ENCODE results near the gene GHDC. TPM values are rescaled to one million over a fixed set of nuclear protein-coding genes. Genes with fewer than 3 reads are reported as not detected.
"Not testable (repeated sequence)": the region's sequence is repeated elsewhere in the genome, so short reads cannot be mapped to it uniquely, and the experiment has no call there.

GHDC gene
- total RNA-seq, 1 donor from 2014 or later, result 6.4 TPM

DNA sequence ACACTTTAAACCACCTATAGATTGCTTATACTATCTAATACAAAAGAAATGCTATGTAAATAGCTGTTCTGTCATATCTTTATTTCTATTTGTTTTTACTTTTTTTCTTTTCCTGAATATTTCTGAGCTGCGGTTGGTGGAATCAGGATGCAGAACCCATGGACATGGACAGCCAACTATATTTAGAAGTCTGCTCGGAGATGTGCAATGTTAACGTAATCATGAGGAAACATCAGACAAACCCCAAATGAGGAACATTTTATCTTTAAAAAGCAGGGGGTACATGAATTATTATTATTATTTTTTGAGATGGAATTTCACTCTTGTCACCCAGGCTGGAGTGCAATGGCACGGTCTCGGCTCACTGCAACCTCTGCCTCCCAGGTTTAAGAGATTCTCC is 31.4 kb upstream of the GHDC start:
- Mint-ChIP-seq H3K27ac (no peak overlapping the region), H3K4me3 (no peak overlapping the region), H3K36me3 (peaks cover 8% of the 10 kb centered on the region), H3K4me1 (ENCODE audit: unreplicated experiment) (no peaks in the 10 kb centered on the region), H3K9me3 (no peaks in the 10 kb centered on the region), H3K27me3 (no peaks in the 10 kb centered on the region)
- no peak for DNase-seq (ENCODE audit: extremely low spot score, unreplicated experiment)
- TF ChIP-seq, protein P1, sequence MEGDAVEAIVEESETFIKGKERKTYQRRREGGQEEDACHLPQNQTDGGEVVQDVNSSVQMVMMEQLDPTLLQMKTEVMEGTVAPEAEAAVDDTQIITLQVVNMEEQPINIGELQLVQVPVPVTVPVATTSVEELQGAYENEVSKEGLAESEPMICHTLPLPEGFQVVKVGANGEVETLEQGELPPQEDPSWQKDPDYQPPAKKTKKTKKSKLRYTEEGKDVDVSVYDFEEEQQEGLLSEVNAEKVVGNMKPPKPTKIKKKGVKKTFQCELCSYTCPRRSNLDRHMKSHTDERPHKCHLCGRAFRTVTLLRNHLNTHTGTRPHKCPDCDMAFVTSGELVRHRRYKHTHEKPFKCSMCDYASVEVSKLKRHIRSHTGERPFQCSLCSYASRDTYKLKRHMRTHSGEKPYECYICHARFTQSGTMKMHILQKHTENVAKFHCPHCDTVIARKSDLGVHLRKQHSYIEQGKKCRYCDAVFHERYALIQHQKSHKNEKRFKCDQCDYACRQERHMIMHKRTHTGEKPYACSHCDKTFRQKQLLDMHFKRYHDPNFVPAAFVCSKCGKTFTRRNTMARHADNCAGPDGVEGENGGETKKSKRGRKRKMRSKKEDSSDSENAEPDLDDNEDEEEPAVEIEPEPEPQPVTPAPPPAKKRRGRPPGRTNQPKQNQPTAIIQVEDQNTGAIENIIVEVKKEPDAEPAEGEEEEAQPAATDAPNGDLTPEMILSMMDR (conservative IDR thresholded peaks at IDR 0.05), result no peak

DNA sequence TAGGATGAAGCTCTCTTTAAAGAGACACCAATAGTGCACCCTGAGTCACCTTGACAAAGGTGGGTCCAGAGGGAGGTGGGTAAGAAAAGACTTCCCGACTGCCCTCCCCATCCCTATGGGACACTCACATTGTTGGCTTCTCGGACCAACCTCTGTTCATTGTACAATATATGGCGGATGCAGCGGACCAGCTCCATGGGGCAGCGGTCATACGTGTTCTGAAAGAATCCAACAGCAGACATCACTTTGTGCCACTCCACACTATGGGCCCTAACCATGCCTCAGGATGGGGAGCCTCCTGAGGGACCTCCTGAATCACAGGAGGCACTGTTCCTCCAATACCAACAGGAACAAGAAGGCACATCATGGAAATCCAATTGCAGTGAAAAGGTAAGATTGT is 30.4 kb upstream of the GHDC start:
- TF ChIP-seq, protein P1 (conservative IDR thresholded peaks at IDR 0.05), result no peak
- Mint-ChIP-seq H3K27ac (no peak overlapping the region), H3K4me3 (no peak overlapping the region), H3K36me3 (peaks cover 8% of the 10 kb centered on the region), H3K4me1 (ENCODE audit: unreplicated experiment) (no peaks in the 10 kb centered on the region), H3K27me3 (no peaks in the 10 kb centered on the region), H3K9me3 (no peaks in the 10 kb centered on the region)
- no peak for DNase-seq (ENCODE audit: extremely low spot score, unreplicated experiment)

DNA sequence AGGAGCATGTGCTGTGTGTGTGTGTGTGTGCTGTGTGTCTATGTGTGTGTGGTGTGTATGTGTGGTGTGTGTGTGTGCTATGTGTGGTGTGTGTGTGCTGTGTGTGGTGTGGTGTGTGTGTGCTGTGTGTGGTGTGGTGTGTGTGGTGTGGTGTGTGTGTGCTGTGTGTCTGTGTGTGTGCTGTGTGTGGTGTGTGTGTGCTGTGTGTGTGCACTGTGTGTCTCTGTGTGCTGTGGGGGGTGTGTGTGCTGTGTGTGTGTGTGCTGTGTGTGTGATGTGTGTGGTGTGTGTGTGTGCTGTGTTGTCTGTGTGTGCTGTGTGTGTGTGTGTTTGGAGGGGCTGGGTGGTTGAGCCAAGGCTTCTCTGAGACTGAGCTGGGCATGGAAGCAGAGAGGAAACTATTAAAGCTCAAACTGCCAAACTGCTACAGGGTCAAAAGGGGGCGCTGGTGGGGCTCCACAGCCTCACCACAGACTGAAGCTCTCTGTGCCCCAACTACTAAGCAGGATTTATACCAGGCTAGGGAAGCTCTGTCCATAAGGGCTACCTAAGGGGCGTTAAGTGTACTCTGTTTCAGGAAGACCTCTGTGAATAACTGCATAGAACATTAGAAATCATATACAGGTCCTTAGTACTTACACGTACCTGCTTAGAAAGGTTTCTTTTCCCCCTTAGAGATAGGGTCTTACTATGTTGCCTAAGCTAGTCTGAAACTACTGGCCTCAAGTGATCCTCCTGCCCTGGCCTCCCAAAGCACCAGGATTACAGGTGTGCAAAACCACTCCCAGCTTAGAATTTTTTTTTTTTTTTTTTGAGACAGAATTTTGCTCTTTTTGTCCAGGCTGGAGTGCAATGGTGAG is 27.8 kb upstream of the GHDC start:
- no peaks in the 10 kb centered on the region for H3K4me1 Mint-ChIP-seq (ENCODE audit: unreplicated experiment)
- H3K4me3 Mint-ChIP-seq, result no peak overlapping the region
- H3K27ac Mint-ChIP-seq, result no peak overlapping the region
- no peaks in the 10 kb centered on the region for H3K9me3 Mint-ChIP-seq
- H3K36me3 Mint-ChIP-seq, result peaks cover 8% of the 10 kb centered on the region
- TF ChIP-seq, protein P1 (conservative IDR thresholded peaks at IDR 0.05), result peak; percentile 73
- H3K27me3 Mint-ChIP-seq, result no peaks in the 10 kb centered on the region
- no peak for DNase-seq (ENCODE audit: extremely low spot score, unreplicated experiment)

DNA sequence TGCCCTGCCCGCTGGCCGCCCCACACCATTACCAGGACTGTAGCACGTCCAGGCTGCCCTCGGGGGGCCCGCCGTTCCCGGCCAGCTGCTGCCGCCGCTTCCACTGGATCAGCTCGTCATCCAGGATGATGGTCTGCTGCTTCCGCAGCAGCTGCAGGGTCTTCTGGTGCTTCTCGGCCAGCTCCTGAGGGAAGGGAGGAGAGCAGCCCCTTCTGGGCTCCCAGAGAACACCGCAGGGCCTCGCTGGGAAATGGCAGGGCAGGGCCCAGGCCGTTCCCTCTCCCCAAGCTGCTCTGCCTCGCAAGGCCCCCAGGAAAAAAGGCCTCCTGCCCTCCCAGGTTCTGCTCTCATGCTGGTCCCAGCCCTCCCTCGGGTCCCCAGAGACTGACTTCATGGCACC is 25.0 kb upstream of the GHDC start:
- H3K27ac Mint-ChIP-seq; H3K4me3 Mint-ChIP-seq; DNase-seq (ENCODE audit: extremely low spot score, unreplicated experiment); H3K27me3 Mint-ChIP-seq; H3K4me1 Mint-ChIP-seq (ENCODE audit: unreplicated experiment); H3K36me3 Mint-ChIP-seq; H3K9me3 Mint-ChIP-seq: not testable (repeated sequence)

DNA sequence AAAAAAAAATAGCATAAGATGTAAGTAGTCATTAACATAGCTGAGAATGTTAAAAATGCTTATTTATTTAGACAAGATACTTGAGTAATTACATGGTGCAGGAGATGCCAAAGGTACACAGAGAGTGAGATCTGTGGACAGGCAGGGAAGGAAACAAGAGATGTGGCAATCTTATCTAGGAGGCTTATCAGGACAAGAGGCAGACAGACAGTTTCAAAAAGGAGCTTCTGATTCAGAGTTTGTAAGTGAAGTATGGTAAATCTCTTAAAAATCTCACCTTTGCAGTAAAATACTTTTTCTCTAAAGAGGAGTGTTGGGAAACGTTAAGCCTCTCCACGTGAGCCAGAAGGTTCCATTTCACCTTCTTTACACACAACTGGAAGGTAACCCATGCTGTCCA is 19.9 kb upstream of the GHDC start:
- Mint-ChIP-seq H3K36me3 (peaks cover 20% of the 10 kb centered on the region), H3K9me3 (no peaks in the 10 kb centered on the region), H3K4me1 (ENCODE audit: unreplicated experiment) (no peaks in the 10 kb centered on the region), H3K4me3 (no peak overlapping the region), H3K27me3 (no peaks in the 10 kb centered on the region), H3K27ac (no peak overlapping the region)
- TF ChIP-seq, protein P1 (conservative IDR thresholded peaks at IDR 0.05), result no peak
- no peak for DNase-seq (ENCODE audit: extremely low spot score, unreplicated experiment)

DNA sequence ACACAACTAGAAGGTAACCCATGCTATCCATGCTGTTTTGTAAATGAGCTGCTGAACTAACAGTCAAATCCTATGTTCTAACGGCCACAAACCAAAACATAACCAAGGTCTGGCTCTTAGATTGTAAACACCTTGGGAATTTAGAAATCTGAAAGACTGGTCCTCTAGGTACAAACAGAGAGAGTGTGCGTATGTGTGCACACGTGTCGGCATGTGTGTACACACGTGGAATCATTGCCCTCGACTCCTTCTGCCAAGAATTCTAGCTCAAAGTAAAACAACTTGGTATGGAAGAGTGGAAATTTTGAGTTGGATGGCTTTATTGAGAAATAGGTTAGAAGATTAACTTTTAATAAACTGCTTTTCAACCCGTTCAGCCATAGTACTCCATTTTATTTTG is 18.1 kb upstream of the GHDC start:
- no peaks in the 10 kb centered on the region for H3K27me3 Mint-ChIP-seq
- H3K4me1 Mint-ChIP-seq (ENCODE audit: unreplicated experiment), result no peaks in the 10 kb centered on the region
- no peak for DNase-seq (ENCODE audit: extremely low spot score, unreplicated experiment)
- no peak overlapping the region for H3K27ac Mint-ChIP-seq
- TF ChIP-seq, protein P1 (conservative IDR thresholded peaks at IDR 0.05), result no peak
- H3K4me3 Mint-ChIP-seq, result no peak overlapping the region
- H3K9me3 Mint-ChIP-seq, result no peaks in the 10 kb centered on the region
- H3K36me3 Mint-ChIP-seq, result peaks cover 24% of the 10 kb centered on the region

DNA sequence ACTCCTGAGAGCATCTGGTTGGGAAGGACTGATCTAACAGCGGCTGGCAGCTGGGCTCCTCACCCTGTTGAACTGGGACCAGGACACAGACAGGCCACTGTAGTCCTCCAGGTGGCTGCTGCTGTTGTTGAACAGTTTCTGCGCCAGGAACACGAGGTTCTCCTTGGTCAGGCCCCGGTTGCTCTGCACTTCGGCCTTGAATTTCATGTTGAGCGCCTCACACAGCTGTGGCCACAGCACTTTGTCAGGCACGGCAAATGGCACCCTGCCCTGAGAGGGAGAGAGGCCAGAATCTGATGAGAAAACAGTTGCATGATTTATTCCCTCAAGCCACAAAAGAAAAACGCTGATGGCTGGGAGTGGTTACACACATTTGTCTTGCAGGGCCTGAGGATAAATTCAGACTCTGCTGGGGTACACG is 17.6 kb upstream of the GHDC start:
- not testable (repeated sequence) for H3K4me1 Mint-ChIP-seq (ENCODE audit: unreplicated experiment); H3K9me3 Mint-ChIP-seq; DNase-seq (ENCODE audit: extremely low spot score, unreplicated experiment); H3K27me3 Mint-ChIP-seq; H3K27ac Mint-ChIP-seq; H3K4me3 Mint-ChIP-seq
- H3K36me3 Mint-ChIP-seq, result peaks cover 24% of the 10 kb centered on the region
